ENCODE measurements around the gene DENND1A. TPM values are rescaled to one million over a fixed set of nuclear protein-coding genes. Genes with fewer than 3 reads are reported as not detected.
A peak's percentile ranks its signal among the peaks of the same experiment; 100 is the strongest.
"Not testable (repeated sequence)": the region's sequence is repeated elsewhere in the genome, so short reads cannot be mapped to it uniquely, and the experiment has no call there.

DENND1A gene
- total RNA-seq, 2 experiments from 2014 or later = 12.2 to 14.5 TPM

DNA sequence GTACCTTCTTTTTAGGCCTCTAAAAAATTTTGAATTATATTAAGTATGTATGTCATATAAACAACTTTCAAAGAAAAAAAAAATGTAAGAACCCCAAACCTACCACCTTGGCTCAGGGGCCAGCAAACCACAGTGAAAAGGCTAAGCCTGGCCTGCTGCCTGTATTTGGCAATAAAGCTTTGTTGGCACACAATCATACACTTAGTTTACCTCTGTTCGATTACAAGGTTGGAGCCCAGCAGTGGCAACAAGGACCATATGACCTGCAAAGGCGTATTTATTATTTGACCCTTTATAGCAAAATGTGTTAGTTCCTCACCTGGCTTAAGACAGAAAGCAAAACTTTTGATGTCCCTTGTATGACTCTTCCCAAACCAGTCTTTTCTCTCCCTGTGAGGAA lies 282.8 kb downstream of the DENND1A start:
- Mint-ChIP-seq H3K4me3 (no peak overlapping the region), H3K36me3 (peaks cover 15% of the 10 kb centered on the region), H3K4me1 (peaks cover 6% of the 10 kb centered on the region), H3K27me3 (peaks cover 30% of the 10 kb centered on the region), H3K27ac (no peak overlapping the region), H3K9me3 (ENCODE audit: low read depth) (no peaks in the 10 kb centered on the region)
- DNase-seq (no peak), ATAC-seq (no peak)
- CTCF ChIA-PET = interaction anchor here (1.0 kb wide), 1 partner anchor 10 kb away, joined by 3 read pairs; no protein-coding TSS in a partner anchor

- no peak overlapping the region for H3K27ac Mint-ChIP-seq
- H3K4me1 Mint-ChIP-seq = peaks cover 14% of the 10 kb centered on the region
- DNase-seq (no peak), ATAC-seq (no peak)
- H3K27me3 Mint-ChIP-seq = peaks cover 37% of the 10 kb centered on the region
- no peak overlapping the region for H3K4me3 Mint-ChIP-seq
- H3K36me3 Mint-ChIP-seq = peaks cover 12% of the 10 kb centered on the region
- CTCF ChIA-PET = no interaction called here
- no peaks in the 10 kb centered on the region for H3K9me3 Mint-ChIP-seq (ENCODE audit: low read depth)
Measured at GRCh38 chr9:123645762-123646161, 284.2 kb downstream of the DENND1A start.

GRCh38 chr9:123645126-123645525 lies 284.8 kb downstream of the DENND1A start:
- H3K4me3 Mint-ChIP-seq = no peak overlapping the region
- no peaks in the 10 kb centered on the region for H3K9me3 Mint-ChIP-seq (ENCODE audit: low read depth)
- no peak overlapping the region for H3K27ac Mint-ChIP-seq
- CTCF ChIA-PET = no interaction called here
- peaks cover 12% of the 10 kb centered on the region for H3K36me3 Mint-ChIP-seq
- H3K4me1 Mint-ChIP-seq = peaks cover 21% of the 10 kb centered on the region
- H3K27me3 Mint-ChIP-seq = peaks cover 42% of the 10 kb centered on the region
- no peak for DNase-seq
- no peak for ATAC-seq

GRCh38 chr9:123643518-123643917 lies 286.4 kb downstream of the DENND1A start:
- H3K27ac Mint-ChIP-seq = no peak overlapping the region
- CTCF ChIA-PET = interaction anchor here (1.2 kb wide), 1 partner anchor 397 kb away, joined by 3 read pairs; no protein-coding TSS in a partner anchor
- no peaks in the 10 kb centered on the region for H3K9me3 Mint-ChIP-seq (ENCODE audit: low read depth)
- peaks cover 49% of the 10 kb centered on the region for H3K27me3 Mint-ChIP-seq
- peaks cover 12% of the 10 kb centered on the region for H3K36me3 Mint-ChIP-seq
- H3K4me1 Mint-ChIP-seq = peaks cover 21% of the 10 kb centered on the region
- ATAC-seq (no peak), DNase-seq (peak; percentile 18)
- no peak overlapping the region for H3K4me3 Mint-ChIP-seq

DNA sequence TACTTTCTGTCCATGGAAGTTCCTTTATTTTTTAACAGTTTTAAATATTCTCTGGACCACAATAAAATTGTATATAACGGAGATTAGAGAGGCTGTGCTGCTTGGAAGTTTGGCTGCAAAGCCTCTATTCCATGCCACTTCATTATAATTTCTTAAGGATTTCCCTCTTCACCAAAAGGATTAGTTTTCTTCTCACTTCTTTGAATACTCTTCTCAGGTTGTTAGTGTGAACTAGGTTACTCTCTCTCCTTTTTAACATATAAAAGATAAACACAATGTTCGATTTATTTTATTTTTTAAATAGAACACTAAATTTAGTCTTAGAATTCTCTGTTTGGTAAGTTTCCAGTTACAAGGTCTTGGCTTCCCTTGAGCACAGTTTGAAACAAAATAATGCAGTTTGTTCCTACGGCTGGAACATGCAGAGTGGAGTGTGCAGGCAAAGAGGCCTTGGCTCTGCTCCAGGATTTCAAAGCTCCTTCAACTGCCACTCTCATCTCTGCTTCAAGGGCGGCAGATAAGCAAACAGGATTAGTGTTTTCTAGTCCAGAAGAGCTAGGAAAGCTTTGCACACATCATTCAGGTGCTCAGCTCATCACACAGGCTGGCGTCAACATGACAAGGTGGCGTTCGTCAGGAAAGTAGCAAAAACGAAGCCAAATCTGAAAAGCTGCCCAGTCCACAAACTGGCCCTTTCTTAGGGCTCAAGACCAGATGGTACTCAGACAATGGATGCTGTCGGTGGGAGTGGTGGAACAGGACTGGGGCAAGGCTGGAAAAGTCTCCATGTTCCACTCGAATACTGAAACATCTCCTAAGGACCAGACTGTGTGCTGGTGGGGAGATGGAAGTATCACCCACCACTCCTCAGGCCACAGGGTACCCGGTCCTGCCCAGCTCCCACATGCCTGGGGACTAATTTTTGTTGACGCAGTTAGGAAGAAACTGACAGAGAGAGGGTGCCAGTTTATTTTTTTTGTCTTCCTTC lies 287.3 kb downstream of the DENND1A start:
- DNase-seq (peak; percentile 38), ATAC-seq (no peak)
- CTCF ChIA-PET = interaction anchor here (1.2 kb wide), 1 partner anchor 398 kb away, joined by 3 read pairs; no protein-coding TSS in a partner anchor
- peaks cover 11% of the 10 kb centered on the region for H3K36me3 Mint-ChIP-seq
- no peaks in the 10 kb centered on the region for H3K9me3 Mint-ChIP-seq (ENCODE audit: low read depth)
- H3K4me3 Mint-ChIP-seq = no peak overlapping the region
- peaks cover 53% of the 10 kb centered on the region for H3K27me3 Mint-ChIP-seq
- no peak overlapping the region for H3K27ac Mint-ChIP-seq
- H3K4me1 Mint-ChIP-seq = peaks cover 30% of the 10 kb centered on the region

DNA sequence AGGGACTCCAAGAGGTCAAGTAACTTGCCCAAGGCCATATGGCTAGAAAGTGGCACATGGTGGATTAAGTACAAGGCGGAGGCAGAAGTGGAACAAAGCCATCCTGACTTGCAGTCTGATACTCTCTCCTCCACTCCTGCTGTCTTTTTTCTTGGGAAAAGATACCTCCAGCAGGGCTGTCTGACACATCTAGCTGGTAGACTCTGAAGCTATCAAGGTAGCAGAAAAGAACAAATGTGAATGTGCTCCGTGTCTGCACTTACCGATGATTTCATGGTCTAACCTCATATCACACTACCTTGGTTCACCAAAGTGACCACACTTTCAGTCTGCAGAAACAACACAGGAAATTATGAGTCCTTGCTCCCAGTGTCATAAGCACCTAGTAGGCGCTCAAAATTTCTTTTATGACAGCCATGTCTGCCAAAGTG lies 289.1 kb downstream of the DENND1A start:
- Mint-ChIP-seq H3K4me1 (peaks cover 39% of the 10 kb centered on the region), H3K9me3 (ENCODE audit: low read depth) (no peaks in the 10 kb centered on the region), H3K36me3 (no peaks in the 10 kb centered on the region), H3K27ac (peak overlapping the region; percentile 67), H3K4me3 (no peak overlapping the region), H3K27me3 (peaks cover 66% of the 10 kb centered on the region)
- CTCF ChIA-PET = interaction anchor here (0.6 to 0.7 kb wide), 3 partner anchors 10 to 364 kb away, joined by 3 to 4 read pairs (median 4); no protein-coding TSS in a partner anchor
- ATAC-seq (peak; percentile 69), DNase-seq (peak; percentile 73)

DNA sequence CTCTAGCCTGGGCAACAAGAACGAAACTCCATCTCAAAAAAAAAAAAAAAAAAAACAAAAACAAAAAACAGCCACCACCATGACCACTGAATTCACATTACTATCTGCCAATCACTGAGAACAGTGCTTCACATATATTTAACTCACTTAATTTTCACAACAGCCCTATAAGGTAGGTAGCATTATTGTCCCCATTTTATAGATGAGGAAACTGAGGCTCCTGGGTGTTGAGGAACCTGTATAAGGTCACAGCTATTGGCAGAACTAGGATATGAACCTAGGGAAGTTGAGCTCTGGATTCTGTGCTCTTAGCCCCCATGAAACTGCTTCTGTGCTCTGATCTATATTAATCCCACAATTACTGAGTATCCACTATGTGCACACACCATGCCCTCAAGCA lies 290.2 kb downstream of the DENND1A start:
- H3K36me3 Mint-ChIP-seq = no peaks in the 10 kb centered on the region
- no peak overlapping the region for H3K4me3 Mint-ChIP-seq
- H3K9me3 Mint-ChIP-seq (ENCODE audit: low read depth) = no peaks in the 10 kb centered on the region
- CTCF ChIA-PET = no interaction called here
- peaks cover 41% of the 10 kb centered on the region for H3K4me1 Mint-ChIP-seq
- DNase-seq = no peak
- H3K27ac Mint-ChIP-seq = no peak overlapping the region
- peaks cover 73% of the 10 kb centered on the region for H3K27me3 Mint-ChIP-seq
- ATAC-seq = no peak

- CTCF ChIA-PET = interaction anchor here (1.0 to 1.4 kb wide), 2 partner anchors 9 to 403 kb away, joined by 3 read pairs; no protein-coding TSS in a partner anchor
- DNase-seq = peak; percentile 74
- Mint-ChIP-seq H3K4me1 (peaks cover 44% of the 10 kb centered on the region), H3K36me3 (no peaks in the 10 kb centered on the region), H3K27ac (peak overlapping the region; percentile 26), H3K9me3 (ENCODE audit: low read depth) (no peaks in the 10 kb centered on the region), H3K4me3 (peak overlapping the region; percentile 67), H3K27me3 (peaks cover 78% of the 10 kb centered on the region)
- peak; percentile 68 for ATAC-seq
Measured at GRCh38 chr9:123637945-123638634, 291.8 kb downstream of the DENND1A start.

GRCh38 chr9:123637606-123637944 lies 292.4 kb downstream of the DENND1A start:
- Mint-ChIP-seq H3K4me1 (peaks cover 44% of the 10 kb centered on the region), H3K36me3 (no peaks in the 10 kb centered on the region), H3K4me3 (peak overlapping the region; percentile 67), H3K9me3 (ENCODE audit: low read depth) (no peaks in the 10 kb centered on the region), H3K27me3 (peaks cover 73% of the 10 kb centered on the region), H3K27ac (peak overlapping the region; percentile 26)
- ATAC-seq (peak; percentile 38), DNase-seq (peak; percentile 37)
- CTCF ChIA-PET = interaction anchor here (1.0 to 1.4 kb wide), 2 partner anchors 10 to 403 kb away, joined by 3 read pairs; no protein-coding TSS in a partner anchor

GRCh38 chr9:123636805-123637204 lies 293.1 kb downstream of the DENND1A start:
- H3K4me3 Mint-ChIP-seq; ATAC-seq; H3K9me3 Mint-ChIP-seq (ENCODE audit: low read depth); H3K27ac Mint-ChIP-seq; H3K36me3 Mint-ChIP-seq: not testable (repeated sequence)
- DNase-seq = peak; percentile 26
- peaks cover 65% of the 10 kb centered on the region for H3K27me3 Mint-ChIP-seq
- CTCF ChIA-PET = interaction anchor here (1.4 kb wide), 1 partner anchor 10 kb away, joined by 3 read pairs; no protein-coding TSS in a partner anchor
- H3K4me1 Mint-ChIP-seq = peaks cover 44% of the 10 kb centered on the region

GRCh38 chr9:123631862-123632261 lies 298.1 kb downstream of the DENND1A start:
- Mint-ChIP-seq H3K27ac (no peak overlapping the region), H3K9me3 (ENCODE audit: low read depth) (no peaks in the 10 kb centered on the region), H3K36me3 (no peaks in the 10 kb centered on the region), H3K4me3 (no peak overlapping the region), H3K27me3 (peaks cover 35% of the 10 kb centered on the region), H3K4me1 (peaks cover 8% of the 10 kb centered on the region)
- DNase-seq = peak; percentile 14
- CTCF ChIA-PET = no interaction called here
- no peak for ATAC-seq

DNA sequence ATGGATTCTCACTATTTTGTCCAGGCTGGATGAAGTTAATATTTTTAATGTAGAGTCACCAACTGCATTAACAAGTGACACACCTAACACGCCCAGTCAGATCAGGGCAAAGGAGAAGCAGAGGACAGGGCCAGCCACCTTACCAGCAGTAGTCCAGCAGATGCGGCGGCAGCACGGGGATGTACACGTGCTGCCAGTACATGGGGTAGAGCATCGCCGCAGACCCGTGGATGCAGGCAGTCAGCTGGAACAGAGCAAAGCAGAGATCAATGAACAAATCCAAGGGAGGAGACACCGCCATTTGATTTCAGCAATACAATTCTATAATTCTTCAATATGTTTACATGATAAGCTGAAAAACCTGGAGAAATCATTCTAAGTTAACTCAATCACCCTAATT lies 299.7 kb downstream of the DENND1A start:
- ATAC-seq (no peak), DNase-seq (peak; percentile 14)
- peaks cover 3% of the 10 kb centered on the region for H3K4me1 Mint-ChIP-seq
- no peak overlapping the region for H3K4me3 Mint-ChIP-seq
- H3K36me3 Mint-ChIP-seq = no peaks in the 10 kb centered on the region
- H3K9me3 Mint-ChIP-seq (ENCODE audit: low read depth) = no peaks in the 10 kb centered on the region
- CTCF ChIA-PET = no interaction called here
- H3K27ac Mint-ChIP-seq = no peak overlapping the region
- peaks cover 21% of the 10 kb centered on the region for H3K27me3 Mint-ChIP-seq

DNA sequence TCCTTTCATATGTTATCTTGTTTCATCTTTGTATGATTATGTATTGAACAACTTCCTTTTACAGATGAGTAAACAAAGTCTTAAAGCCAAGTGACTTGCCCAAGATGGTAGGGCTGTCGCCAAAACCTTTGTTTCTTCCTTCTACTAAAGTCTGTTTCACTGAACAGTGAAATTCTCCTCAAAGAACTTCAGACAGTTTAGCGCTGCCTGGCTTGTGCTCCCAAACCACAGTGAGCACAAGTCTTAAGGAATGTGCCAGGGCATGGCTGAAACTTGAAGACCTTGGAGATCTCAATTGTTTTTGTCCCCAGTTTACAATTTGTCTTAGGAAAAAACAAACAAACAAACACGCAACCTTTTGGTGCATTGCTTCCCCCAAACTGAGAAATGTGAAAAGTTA lies 300.4 kb downstream of the DENND1A start:
- H3K4me3 Mint-ChIP-seq = no peak overlapping the region
- CTCF ChIA-PET = no interaction called here

More for the DNA sequence above, 300.4 kb downstream of the DENND1A start:
- peaks cover 14% of the 10 kb centered on the region for H3K27me3 Mint-ChIP-seq
- H3K36me3 Mint-ChIP-seq = no peaks in the 10 kb centered on the region
- H3K27ac Mint-ChIP-seq = no peak overlapping the region
- no peaks in the 10 kb centered on the region for H3K9me3 Mint-ChIP-seq (ENCODE audit: low read depth)
- DNase-seq = no peak
- H3K4me1 Mint-ChIP-seq = peaks cover 3% of the 10 kb centered on the region
- ATAC-seq = no peak
